NCI-H345 treated with DMSO at 0.1 percent for 48 hours (cell line): ENCODE data around the gene ZNF780B.
"Not testable (repeated sequence)": the region's sequence is repeated elsewhere in the genome, so short reads cannot be mapped to it uniquely, and the experiment has no call there.

Experiments
- DNase-seq: peaks from one replicate; lab custom pipeline; 2025; ENCODE audit not compliant: unreplicated experiment; lab: John Stamatoyannopoulos, UW

The ZNF780B gene

DNA sequence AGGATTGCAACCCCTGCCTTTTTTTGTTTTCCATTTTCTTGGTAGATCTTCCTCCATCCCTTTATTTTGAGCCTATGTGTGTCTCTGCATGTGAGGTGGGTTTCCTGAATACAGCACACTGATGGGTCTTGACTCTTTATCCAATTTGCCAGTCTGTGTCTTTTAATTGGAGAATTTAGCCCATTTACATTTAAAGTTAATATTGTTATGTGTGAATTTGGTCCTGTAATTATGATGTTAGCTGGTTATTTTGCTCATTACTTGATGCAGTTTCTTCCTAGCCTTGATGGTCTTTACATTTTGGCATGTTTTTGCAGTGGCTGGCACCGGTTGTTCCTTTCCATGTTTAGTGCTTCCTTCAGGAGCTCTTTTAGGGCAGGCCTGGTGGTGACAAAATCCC is 14.3 kb downstream of the ZNF780B start:
- not testable (repeated sequence) for DNase-seq

DNA sequence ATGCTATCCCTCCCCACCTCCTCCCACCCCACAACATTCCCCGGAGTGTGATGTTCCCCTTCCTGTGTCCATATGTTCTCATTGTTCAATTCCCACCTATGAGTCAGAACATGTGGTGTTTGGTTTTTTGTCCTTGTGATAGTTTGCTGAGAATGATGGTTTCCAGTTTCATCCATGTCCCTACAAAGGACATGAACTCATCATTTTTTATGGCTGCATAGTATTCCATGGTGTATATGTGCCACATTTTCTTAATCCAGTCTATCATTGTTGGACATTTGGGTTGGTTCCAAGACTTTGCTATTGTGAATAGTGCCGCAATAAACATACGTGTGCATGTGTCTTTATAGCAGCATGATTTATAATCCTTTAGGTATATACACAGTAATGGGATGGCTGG is 18.0 kb downstream of the ZNF780B start:
- DNase-seq, result not testable (repeated sequence)

DNA sequence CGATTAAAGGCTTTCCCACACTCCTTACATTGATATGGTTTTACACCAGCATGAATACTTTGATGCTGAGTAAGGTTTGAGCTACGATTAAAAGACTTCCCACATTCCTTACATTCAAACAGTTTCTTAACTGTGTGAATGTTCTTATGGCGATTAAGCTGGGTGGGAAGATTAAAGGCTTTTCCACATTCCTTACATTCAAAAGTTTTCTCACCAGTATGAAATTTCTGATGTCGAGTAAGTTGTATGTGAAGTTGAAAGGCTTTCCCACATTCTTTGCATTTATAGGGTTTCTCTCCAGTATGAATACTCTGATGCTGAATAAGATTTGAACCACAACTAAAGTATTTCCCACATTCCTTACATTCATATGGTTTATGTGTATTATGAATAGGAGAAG is 20.0 kb downstream of the ZNF780B start:
- DNase-seq, result no peak

DNA sequence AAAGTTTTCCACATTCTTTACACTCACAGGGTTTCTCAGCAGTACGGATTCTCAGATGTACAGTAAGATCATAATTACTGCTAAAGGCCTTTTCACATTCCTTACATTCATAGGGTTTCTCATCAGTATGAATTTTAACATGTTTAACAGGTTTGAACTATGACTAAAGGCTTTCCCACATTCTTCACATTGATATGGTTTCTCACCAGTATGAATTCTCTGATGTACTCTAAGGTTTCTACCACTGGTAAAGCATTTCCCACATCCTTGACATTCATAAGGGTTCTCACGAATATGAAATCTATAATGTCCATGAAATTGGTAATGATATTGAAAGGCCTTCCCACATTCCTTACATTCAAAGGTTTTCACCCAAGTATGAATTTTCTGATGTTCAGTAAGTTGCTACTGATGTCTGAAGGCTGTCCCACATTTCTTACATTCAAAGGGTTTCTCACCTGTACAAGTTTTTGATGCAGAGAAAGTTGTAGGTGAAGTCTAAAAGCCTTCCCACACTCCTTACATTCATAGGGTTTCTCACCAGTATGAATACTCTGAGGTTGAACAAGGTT is 22.0 kb downstream of the ZNF780B start:
- no peak for DNase-seq

DNA sequence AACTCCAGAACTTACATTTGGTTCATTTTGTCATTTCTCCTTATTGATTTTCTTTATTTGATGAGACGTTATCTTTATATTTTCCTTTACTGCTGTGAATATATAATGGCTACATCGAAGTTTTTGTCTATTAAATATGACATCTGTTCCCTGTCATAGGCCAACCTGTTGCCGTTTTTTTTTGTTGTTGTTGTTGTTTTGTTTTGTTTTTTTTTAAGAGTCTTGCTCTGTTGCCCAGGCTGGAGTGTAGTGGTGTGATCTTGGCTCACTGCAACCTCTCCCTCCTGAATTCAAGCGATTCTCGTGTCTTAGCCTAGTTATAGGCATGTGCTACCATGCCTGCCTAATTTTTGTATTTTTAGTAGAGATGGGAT is 29.4 kb downstream of the ZNF780B start:
- DNase-seq, result no peak

DNA sequence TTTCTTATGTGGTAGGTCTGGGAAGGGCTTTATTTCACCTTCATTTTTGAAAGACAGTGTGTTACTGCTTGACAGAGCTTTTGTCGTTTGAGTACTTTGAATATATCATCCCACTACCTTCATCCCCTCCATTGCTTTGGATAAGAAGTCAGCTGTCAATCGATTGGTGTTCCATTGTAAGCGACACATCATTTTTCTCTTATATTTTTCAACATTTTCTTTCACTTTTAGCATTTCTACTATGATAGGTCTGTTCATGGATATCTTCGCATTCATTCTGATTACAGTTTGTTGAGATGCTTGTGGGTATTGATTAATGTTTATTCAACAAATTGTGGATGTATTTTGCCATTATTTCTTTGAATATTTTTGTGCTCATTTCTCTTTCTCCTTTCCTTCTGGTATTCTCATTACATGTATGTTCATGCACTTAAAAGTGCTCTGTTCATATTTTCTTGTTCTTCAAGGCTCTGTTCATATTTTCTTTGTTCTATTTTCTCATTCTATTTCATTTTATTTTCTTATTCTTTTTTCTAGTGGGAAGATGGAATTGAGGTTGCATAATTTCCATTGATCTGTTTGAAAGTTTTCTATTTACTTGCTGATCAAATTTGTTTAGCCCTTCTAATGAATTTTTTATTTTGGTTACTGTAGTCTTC is 30.0 kb downstream of the ZNF780B start:
- DNase-seq, result no peak

DNA sequence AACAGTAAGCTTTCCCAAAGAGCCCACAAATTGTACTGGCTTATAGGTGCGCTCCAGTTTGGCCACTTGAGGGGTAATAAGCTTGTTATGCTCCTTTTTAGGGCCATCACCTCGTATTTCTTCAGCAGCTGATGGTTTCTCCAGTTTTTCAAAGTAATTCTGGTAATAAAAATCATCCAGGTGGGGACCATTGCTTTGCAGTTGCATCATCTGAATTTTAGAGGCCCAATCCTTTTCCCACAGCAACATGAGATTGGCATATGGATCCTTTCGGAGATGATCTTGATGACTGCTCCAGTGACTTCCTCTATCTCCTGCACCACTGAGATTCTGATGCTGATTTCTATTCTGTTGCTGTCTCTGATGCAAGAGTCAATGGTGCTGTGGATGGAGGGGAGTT is 32.1 kb downstream of the ZNF780B start:
- no peak for DNase-seq

DNA sequence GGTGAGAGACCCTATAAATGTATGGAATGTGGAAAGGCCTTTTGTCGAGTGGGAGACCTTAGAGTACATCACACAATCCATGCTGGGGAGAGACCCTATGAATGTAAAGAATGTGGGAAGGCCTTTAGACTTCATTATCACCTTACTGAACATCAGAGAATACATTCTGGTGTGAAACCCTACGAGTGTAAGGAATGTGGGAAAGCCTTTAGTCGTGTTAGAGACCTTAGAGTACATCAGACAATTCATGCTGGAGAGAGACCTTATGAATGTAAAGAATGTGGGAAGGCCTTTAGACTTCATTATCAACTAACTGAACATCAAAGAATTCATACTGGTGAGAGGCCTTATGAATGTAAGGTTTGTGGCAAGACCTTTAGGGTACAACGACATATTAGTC is 42.0 kb downstream of the ZNF780B start:
- no peak for DNase-seq

DNA sequence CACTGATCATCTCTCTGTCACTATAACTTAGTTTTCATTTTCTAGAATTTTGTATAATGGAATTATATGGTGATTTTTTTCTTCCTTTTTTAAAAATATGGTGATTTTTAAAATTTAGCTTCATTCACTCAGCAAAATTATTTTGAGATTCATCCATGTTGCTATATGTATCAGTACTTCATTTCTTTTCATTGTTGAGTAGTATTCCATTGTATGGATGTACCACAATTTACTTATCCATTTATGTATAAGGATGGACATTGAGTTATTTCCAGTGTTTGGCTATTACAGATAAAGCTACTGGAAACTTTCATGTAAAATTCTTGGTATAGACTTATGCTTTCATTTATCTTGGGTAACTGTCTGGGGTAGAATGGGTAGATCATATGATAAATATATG is 46.4 kb downstream of the ZNF780B start:
- DNase-seq, result no peak

DNA sequence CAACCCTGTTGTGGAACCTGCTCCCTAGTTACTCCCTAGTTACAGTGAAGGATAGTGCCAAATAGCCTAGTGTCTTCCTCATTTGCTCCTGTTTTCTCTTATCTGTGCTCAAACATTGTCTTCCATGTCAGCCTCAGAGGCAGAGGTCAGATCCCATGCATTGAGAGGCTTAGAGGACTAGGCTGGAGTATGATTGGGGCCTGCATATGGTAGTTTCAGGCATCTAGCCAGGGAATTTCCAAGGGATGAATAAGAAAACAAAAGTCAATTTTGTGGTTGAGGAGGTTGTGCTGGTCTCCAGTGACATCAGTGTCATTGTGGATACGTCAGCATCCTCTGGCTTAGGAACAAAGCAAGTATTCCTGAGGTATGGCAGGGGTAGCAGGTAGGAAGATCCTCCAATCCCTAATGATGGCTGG is 49.7 kb downstream of the ZNF780B start:
- no peak for DNase-seq

DNA sequence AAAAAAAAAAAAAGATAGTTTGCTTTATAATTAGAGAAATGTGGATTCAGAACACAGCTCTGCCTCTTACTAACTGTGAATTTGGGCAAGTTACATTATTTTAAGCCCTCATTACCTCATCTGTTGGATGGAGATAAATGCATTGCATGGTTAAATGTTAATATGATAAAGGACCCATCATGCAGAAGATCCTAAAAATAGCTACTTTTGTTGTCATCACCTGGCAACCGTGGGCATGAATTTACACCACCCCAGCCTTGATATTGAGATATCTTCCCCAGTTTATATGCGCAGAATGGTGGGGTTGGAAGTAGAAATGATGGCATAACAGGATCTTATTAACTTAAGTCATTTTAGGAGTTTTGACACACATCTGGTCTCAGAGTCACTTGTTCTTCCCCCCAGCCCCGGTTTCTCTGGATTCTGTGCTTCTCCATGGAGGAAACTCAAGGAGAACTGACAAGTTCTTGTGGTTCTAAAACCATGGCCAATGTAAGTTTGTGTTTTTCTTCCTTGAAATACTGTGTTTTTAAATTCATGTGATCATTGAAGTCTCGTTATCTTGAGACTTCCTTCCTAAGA is 50.2 kb downstream of the ZNF780B start:
- no peak for DNase-seq

DNA sequence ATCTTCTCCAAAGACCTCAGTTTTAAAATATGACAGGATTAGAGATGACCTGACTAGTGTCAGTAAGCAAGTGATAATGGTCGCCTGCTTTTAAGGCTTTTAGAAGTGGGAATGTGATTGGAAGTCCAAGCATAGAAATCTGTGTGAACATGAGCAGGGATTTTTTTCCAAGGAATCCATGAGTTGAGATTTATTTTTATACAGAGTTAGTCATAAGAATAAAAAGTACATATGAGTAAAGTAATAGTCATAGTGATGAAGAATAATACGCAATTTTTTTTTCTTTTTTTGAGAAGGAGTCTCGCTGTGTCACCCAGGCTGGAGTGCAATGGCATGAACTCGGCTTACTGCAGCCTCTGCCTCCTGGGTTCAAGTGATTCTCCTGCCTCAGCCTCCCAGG is 57.5 kb downstream of the ZNF780B start:
- DNase-seq, result no peak

DNA sequence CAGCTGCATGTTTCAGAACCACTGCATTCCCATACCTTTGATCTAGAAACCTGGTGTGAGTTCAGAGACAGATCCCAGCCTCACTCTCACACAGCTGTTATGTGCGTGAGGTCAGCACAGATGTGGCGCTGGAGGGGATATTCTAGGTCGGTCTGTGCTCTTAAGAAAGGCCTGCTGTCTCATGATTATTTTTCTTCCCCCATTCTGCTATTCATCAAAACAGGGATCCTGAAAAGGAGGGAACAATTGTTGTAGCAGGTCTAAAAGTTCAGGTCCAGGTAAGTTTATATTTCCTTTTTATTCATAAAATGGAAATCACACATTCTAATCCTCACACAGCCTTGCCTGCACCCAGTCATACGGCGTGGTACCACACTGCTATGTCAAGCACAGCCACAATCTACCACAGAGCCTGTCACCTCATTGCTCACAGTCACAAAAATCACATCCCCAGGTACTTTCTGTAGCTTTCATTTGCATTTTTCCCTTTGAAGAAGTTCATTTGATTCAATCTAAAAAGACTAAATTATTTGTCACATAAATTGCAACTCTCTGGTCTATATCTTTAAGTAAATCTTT is 58.3 kb downstream of the ZNF780B start:
- DNase-seq, result no peak

DNA sequence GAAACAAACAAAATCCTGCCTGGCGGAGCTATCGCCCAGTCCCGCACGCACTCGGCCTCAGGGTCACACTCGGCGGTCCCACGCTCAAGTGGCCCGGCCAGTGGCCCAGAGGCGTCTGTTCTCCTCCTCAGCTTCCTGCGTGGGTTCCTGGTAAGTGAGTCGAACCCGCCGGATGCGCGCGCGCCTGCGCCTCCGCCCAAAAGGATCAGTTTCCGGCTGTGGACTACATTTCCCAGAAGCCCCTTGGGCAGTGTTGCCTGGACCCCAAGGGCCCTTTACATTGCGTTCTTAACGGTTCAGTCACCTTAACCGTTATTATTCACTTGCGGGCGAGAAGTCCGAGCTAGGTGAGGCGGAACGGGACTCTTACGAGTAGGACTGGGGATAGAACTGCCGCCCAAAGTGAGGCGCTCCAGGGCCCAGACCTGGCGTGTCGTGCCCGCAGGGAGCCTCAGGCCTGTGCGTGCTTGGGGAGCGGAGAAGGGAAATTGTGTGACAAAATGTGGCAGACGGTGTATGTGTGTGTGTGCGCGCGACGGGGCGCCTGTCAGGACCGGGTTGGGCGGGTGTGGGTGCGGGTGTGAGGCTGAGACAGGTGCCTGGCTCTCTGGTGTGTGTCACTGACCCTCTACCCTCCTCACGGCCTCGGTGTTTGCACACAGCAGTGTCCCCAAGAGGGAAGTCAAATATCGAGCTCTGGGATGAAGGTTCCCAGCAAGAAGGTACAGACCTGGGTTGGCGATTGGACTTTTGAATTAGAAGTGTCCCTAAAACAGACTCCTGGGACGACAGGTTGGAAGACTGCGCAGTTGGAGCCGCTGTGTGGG is 59.0 kb downstream of the ZNF780B start, which contains the start of gene ZNF546:
ZNF546 (plus strand) TSS at position 250 of the 827 bp plus-strand sequence. CDS start 1,267 bp downstream, outside the sequence.
- DNase-seq, result peak; percentile 95

DNA sequence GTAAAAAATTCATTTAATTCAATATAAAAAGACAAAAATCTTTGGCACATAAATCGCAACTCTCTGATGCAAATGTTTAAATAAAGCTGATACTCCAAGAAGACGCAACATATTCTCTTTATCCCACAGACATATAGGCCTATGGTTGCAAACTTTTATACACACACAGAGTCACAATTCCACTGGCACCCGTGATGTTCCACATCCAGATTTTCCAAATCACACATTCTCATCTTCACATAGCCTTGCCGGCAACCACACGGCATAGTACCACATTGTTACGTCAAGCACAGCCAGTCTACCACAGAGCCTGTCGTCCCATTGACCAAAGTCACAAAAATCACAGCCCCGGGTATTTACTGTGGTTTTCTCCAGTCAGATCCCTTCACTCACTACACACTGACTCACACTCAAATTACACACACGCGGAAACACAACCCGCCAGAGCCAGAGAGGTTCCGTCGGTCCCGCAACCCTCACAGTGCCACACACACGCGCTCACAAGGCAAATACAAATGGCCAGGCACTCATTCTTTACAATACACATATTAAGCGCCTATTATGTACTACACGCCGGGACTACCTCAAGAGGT is 59.7 kb downstream of the ZNF780B start:
- DNase-seq, result peak; percentile 64

DNA sequence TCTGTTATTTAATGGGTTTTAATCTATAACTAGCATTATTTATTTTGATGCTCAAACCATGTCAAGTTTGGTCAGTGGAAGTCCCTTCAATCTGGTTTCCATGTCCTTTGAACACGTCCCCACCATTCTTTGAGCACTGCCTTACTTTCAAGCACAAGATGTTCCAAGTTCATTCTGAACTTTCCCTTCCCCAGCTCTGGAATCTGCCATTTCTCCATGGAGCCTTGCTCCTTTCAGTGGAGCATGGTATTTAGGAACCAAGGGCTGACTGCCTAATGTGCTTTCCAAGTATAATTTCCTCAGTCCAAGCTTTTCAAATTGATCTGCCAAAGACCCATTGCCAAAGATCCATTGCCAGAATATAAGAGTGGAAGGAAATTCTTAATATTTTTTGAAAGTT is 60.2 kb downstream of the ZNF780B start:
- no peak for DNase-seq

DNA sequence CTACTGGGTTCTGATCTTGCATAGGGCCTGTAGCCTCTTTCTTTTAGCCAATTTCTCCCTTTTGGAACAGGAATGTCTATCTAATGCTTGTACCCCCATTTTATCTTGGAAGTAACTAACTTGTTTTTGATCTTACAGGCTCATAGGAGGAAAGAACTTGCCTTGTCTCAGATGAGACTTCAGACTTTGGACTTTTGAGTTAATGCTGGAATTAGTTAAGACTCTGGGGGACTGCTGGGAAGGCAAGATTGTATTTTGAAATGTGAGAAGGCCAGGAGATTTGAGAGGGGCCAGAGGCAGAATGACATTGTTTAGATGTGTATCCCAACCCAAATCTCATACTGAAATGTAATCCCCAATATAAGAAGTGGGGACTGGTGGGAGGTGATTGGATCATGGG is 61.7 kb downstream of the ZNF780B start:
- DNase-seq, result no peak

DNA sequence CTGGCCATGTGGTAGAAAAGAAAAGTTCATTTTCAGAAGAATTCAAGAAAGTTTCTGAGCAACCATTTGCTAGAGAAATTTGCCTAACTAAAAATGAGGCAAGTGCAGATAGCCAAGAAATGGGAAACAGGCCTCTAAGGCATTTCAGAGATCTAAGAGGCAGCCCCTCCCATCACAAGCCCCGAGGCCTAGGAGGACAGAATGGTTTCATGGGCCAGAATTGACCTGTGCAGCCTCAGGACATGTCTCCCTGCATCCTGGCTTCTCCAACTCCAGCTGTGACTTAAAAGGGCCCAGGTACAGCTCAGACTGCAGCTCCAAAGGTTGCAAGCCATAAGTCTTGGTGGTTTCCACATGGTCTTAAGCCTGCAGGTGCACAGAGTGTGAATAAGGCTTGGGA is 62.4 kb downstream of the ZNF780B start:
- DNase-seq, result no peak

DNA sequence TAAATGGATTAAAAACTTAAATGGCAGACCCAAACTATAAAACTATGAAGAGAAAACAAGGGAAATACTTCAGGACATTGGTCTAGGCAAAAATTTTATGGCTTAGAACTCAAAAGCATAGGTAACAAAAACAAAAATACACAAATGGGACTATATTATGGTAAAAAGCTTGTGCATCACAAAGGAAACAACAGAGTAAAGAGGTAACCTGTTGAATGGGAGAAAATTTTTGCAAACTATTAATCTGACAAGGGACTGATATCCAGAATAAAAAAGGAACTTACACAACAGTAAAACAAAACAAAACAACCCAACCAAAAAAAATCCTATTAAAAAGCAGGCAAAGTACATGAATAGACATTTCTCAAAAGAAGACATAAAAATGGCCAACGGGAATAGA is 68.4 kb downstream of the ZNF780B start:
- no peak for DNase-seq

DNA sequence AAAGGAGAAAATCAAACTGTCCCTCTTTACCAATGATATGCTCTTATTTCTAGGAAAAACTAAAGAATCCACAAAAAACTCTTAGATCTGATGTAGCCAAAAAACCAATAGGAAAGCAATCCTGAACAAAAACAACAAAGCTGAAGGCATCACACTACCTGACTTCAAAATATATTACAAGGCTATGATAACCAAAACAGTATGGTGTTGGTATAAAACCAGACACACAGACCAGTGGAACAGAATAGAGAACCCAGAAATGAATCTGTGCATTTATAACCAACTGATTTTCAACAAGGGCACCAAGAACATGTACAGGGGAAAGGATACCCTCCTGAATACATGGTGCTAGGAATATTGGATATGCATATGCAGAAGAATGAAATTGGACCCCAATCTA is 68.9 kb downstream of the ZNF780B start:
- no peak for DNase-seq

DNA sequence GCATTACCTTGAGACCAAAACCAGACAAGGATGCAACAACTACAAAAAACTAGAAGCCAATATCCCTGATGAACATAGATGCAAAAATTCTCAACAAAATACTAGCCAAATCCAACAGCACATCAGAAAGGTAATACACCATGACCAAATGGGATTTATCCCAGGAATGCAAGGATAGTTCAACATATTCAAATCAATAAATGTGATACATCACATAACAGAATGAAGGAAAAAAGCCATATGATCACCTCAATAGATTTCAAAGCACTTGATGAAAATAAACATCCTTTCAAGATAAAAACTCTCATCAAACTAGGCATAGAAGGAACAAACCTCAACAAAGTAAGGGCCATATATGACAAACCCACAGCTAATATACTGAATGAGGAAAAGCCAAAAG is 69.4 kb downstream of the ZNF780B start:
- DNase-seq, result no peak
